ENCODE measurements around the gene DCT.

DCT gene

GRCh38 chr13:94464771-94465170, 14.7 kb downstream of the DCT start:
- ChIA-PET POLR2A (interaction anchor here (2.5 kb wide), 1 partner anchor 85 kb away, joined by 8 read pairs; no protein-coding TSS in a partner anchor), CTCF (no interaction called here)
- DNase-seq (ENCODE audit: extremely low spot score) = no peak
- TF ChIP-seq ZNF384 (IDR thresholded peaks at IDR 0.05) (no peak), TARDBP (IDR thresholded peaks at IDR 0.05) (no peak), SUZ12 (IDR thresholded peaks at IDR 0.05) (no peak), L3MBTL2 (conservative IDR thresholded peaks at IDR 0.05) (no peak), BHLHE40 (IDR thresholded peaks at IDR 0.05; ENCODE audit: borderline replicate concordance) (no peak), LEF1 (IDR thresholded peaks at IDR 0.05; ENCODE audit: borderline replicate concordance) (no peak)

- CTCF ChIA-PET = interaction anchor here (0.7 kb wide), 1 partner anchor 17 kb away, joined by 3 read pairs; the partner anchor contains the start of gene DCT
- TF ChIP-seq CTBP1 (IDR thresholded peaks at IDR 0.05; ENCODE audit: borderline replicate concordance) = no peak
- no peak for TF ChIP-seq FOXA1 (IDR thresholded peaks at IDR 0.05)
- TF ChIP-seq BHLHE40 (IDR thresholded peaks at IDR 0.05; ENCODE audit: borderline replicate concordance) = no peak
- no peak for TF ChIP-seq ARNT (IDR thresholded peaks at IDR 0.05)
- TF ChIP-seq SUZ12 (IDR thresholded peaks at IDR 0.05) = no peak
- no peak for TF ChIP-seq ELF4 (IDR thresholded peaks at IDR 0.05)
- TF ChIP-seq TARDBP (IDR thresholded peaks at IDR 0.05) = no peak
- no peak for DNase-seq (ENCODE audit: extremely low spot score)
- POLR2A ChIA-PET = interaction anchor here (2.5 kb wide), 1 partner anchor 87 kb away, joined by 8 read pairs; no protein-coding TSS in a partner anchor
These were observed 16.8 kb downstream of the DCT start for GRCh38 chr13:94462670-94463069.

GRCh38 chr13:94459116-94459515, 20.4 kb downstream of the DCT start:
- CTCF ChIA-PET = no interaction called here
- no peak for DNase-seq (ENCODE audit: extremely low spot score)
- POLR2A ChIA-PET = no interaction called here
- TF ChIP-seq FOXA1 (IDR thresholded peaks at IDR 0.05) = no peak
- TF ChIP-seq BHLHE40 (IDR thresholded peaks at IDR 0.05; ENCODE audit: borderline replicate concordance) = no peak

GRCh38 chr13:94455414-94455813, 24.1 kb downstream of the DCT start:
- no peak for TF ChIP-seq NFRKB (IDR thresholded peaks at IDR 0.05)
- TF ChIP-seq ELF4 (IDR thresholded peaks at IDR 0.05) = no peak
- no peak for TF ChIP-seq LEF1 (IDR thresholded peaks at IDR 0.05; ENCODE audit: borderline replicate concordance)
- TF ChIP-seq SUZ12 (IDR thresholded peaks at IDR 0.05) = no peak
- no peak for TF ChIP-seq BHLHE40 (IDR thresholded peaks at IDR 0.05; ENCODE audit: borderline replicate concordance)
- no peak for TF ChIP-seq FOXA1 (IDR thresholded peaks at IDR 0.05)
- ChIA-PET CTCF (interaction anchor here (0.5 to 1.2 kb wide), 2 partner anchors 19 to 108 kb away, joined by 3 read pairs; no protein-coding TSS in a partner anchor), POLR2A (no interaction called here)
- DNase-seq (ENCODE audit: extremely low spot score) = no peak

GRCh38 chr13:94454906-94455305, 24.6 kb downstream of the DCT start:
- ChIA-PET POLR2A (no interaction called here), CTCF (interaction anchor here (1.2 kb wide), 1 partner anchor 19 kb away, joined by 3 read pairs; no protein-coding TSS in a partner anchor)
- no peak for DNase-seq (ENCODE audit: extremely low spot score)
- TF ChIP-seq FOXM1 (IDR thresholded peaks at IDR 0.05; ENCODE audit: borderline replicate concordance) (no peak), CTBP1 (IDR thresholded peaks at IDR 0.05; ENCODE audit: borderline replicate concordance) (no peak), HDGF (IDR thresholded peaks at IDR 0.05; ENCODE audit: borderline replicate concordance) (no peak), FOXA1 (IDR thresholded peaks at IDR 0.05) (no peak), PKNOX1 (IDR thresholded peaks at IDR 0.05) (no peak), SUZ12 (IDR thresholded peaks at IDR 0.05) (no peak)

GRCh38 chr13:94454334-94454733, 25.1 kb downstream of the DCT start:
- CTCF ChIA-PET = interaction anchor here (0.6 to 1.2 kb wide), 2 partner anchors 18 to 70 kb away, joined by 3 to 5 read pairs; no protein-coding TSS in a partner anchor
- DNase-seq (ENCODE audit: extremely low spot score) = no peak
- no peak for TF ChIP-seq ARNT (IDR thresholded peaks at IDR 0.05)
- POLR2A ChIA-PET = no interaction called here

- ChIA-PET CTCF (no interaction called here), POLR2A (no interaction called here)
- no peak for DNase-seq (ENCODE audit: extremely low spot score)
These were observed 34.7 kb downstream of the DCT start for GRCh38 chr13:94444826-94445225.

More at GRCh38 chr13:94444826-94445225, 34.7 kb downstream of the DCT start:
- TF ChIP-seq CTBP1 (IDR thresholded peaks at IDR 0.05; ENCODE audit: borderline replicate concordance) (no peak), FOXM1 (IDR thresholded peaks at IDR 0.05; ENCODE audit: borderline replicate concordance) (no peak), SP1 (IDR thresholded peaks at IDR 0.05) (no peak), ZNF384 (IDR thresholded peaks at IDR 0.05) (no peak), NFRKB (IDR thresholded peaks at IDR 0.05) (no peak), L3MBTL2 (conservative IDR thresholded peaks at IDR 0.05) (no peak), TARDBP (IDR thresholded peaks at IDR 0.05) (no peak), LEF1 (IDR thresholded peaks at IDR 0.05; ENCODE audit: borderline replicate concordance) (no peak), BHLHE40 (IDR thresholded peaks at IDR 0.05; ENCODE audit: borderline replicate concordance) (no peak), SUZ12 (IDR thresholded peaks at IDR 0.05) (no peak), PKNOX1 (IDR thresholded peaks at IDR 0.05) (no peak), FOXK2 (IDR thresholded peaks at IDR 0.05) (no peak), ELF4 (IDR thresholded peaks at IDR 0.05) (no peak), HDGF (IDR thresholded peaks at IDR 0.05; ENCODE audit: borderline replicate concordance) (no peak), FOXA1 (IDR thresholded peaks at IDR 0.05) (no peak)
